GM12878 (cell line): Measurements from ENCODE around the gene CACNA1S. TPM values are rescaled to one million over a fixed set of nuclear protein-coding genes. Genes with fewer than 3 reads are reported as not detected.

Experiments
- ATAC-seq: fragments of 200-7000 bp; cut with Tn5 transposase; 3 replicates; pipeline ENCODE4 v1.9.1; 2020; ENCODE audit warnings: mild to moderate bottlenecking, moderate library complexity
- BruUV-seq: library from RNA; stranded (reverse); fragments of 400-500 nt; replicated peaks from 2 replicates; lab custom pipeline; 2021; lab: Mats Ljungman, UMichigan
- CTCF ChIA-PET: fragments of 300-600 bp; sonication (Branson Sonifier 250); formaldehyde crosslinking; extraction: SDS; loops from one replicate; lab custom pipeline; 2021; ENCODE audit warnings: inconsistent platforms; lab: Yijun Ruan, JAX
- POLR2A ChIA-PET: fragments of 350-600 bp; formaldehyde crosslinking; extraction: SDS; loops from one replicate; lab custom pipeline; 2021; ENCODE audit warnings: inconsistent platforms; lab: Charles Lee
- RAD21 ChIA-PET: fragments of 300-600 bp; sonication (Branson Sonifier 250); formaldehyde crosslinking; loops from one replicate; lab custom pipeline; 2023; ENCODE audit warnings: antibody characterized with exemption; ENCODE audit not compliant: unreplicated experiment; lab: Charles Lee
- SMC1A ChIA-PET: fragments of 300-600 bp; sonication (Branson Sonifier 250); formaldehyde crosslinking; loops from one replicate; lab custom pipeline; 2023; ENCODE audit not compliant: unreplicated experiment, uncharacterized antibody; lab: Charles Lee
- DNase-seq: peaks from one replicate; pipeline ENCODE4 v3.0.0-alpha.2; 2011; ENCODE audit warnings: low read depth, low spot score
- FAIRE-seq: peaks from 3 replicates; lab custom pipeline; 2011; peaks lifted over from hg19 to GRCh38; lab: Jason Lieb, UNC
- H2AFZ ChIP-seq: 2 replicates; pipeline ENCODE4 v1.6.0; 2011; ENCODE audit warnings: low read depth, low read length, control low read depth; ENCODE audit not compliant: control insufficient read depth
- H3K27ac ChIP-seq: 2 replicates; pipeline ENCODE4 v1.5.1; 2011; ENCODE audit warnings: control low read depth; ENCODE audit not compliant: control insufficient read depth, insufficient read depth
- H3K27me3 ChIP-seq, 2 experiments: replicated peaks in 1 of 2; 2 replicates each; pipeline versions ENCODE4 v1.6.0 to v1.6.1; 2011; ENCODE audit warnings: low read length in 1 of 2; ENCODE audit not compliant: control insufficient read depth in 2 of 2, insufficient read depth in 2 of 2
- H3K36me3 ChIP-seq, 2 experiments: 2 replicates each; pipeline ENCODE4 v1.5.1; 2011; ENCODE audit warnings: low read length in 1 of 2; ENCODE audit not compliant: control insufficient read depth in 2 of 2, insufficient read depth in 2 of 2
- H3K4me1 ChIP-seq: 2 replicates; pipeline ENCODE4 v1.6.1; 2011; ENCODE audit warnings: mild to moderate bottlenecking, low read length, moderate library complexity, mixed read lengths; ENCODE audit not compliant: control insufficient read depth, insufficient read depth
- H3K4me2 ChIP-seq: 2 replicates; pipeline ENCODE4 v1.6.0; 2011; ENCODE audit warnings: control low read depth; ENCODE audit not compliant: control insufficient read depth, insufficient read depth
- H3K4me3 ChIP-seq: fragments of 200-600 bp; sonication (generic); 2 replicates; pipeline ENCODE4 v1.5.1; 2016
- H3K79me2 ChIP-seq: 2 replicates; pipeline ENCODE4 v1.6.0; 2011; ENCODE audit warnings: low read length; ENCODE audit not compliant: control insufficient read depth, insufficient read depth
- H3K9ac ChIP-seq: 2 replicates; pipeline ENCODE4 v1.8.0; 2011; ENCODE audit warnings: low read length, control low read depth, mixed read lengths; ENCODE audit not compliant: control insufficient read depth, insufficient read depth
- H3K9me3 ChIP-seq: replicated peaks from 3 replicates; pipeline ENCODE4 v1.5.1; 2011; ENCODE audit warnings: mild to moderate bottlenecking, low read length; ENCODE audit not compliant: control insufficient read depth, insufficient read depth
- H4K20me1 ChIP-seq: 2 replicates; pipeline ENCODE4 v1.6.0; 2011; ENCODE audit not compliant: control insufficient read depth, insufficient read depth
- BHLHE40 ChIP-seq, 2 experiments: fragments of 450-650 bp in 1 of 2; IDR thresholded peaks; 2 replicates each; pipeline ENCODE4 v1.6.1; 2011 to 2017; ENCODE audit warnings: low read depth in 2 of 2, borderline replicate concordance in 1 of 2, improper control_type of control experiment in 1 of 2, low read length in 1 of 2, mild to moderate bottlenecking in 1 of 2
- CREM ChIP-seq: IDR thresholded peaks from 2 replicates; pipeline ENCODE4 v1.6.1; 2014; ENCODE audit warnings: antibody characterized with exemption, low read depth
- DPF2 ChIP-seq: fragments of 450-650 bp; IDR thresholded peaks from 2 replicates; pipeline ENCODE4 v1.6.1; 2017; ENCODE audit warnings: mild to moderate bottlenecking
- E4F1 ChIP-seq: fragments of 450-650 bp; IDR thresholded peaks from 2 replicates; pipeline ENCODE4 v1.6.1; 2018; ENCODE audit warnings: borderline replicate concordance, mild to moderate bottlenecking; ENCODE audit not compliant: partially characterized antibody
- FOXM1 ChIP-seq: IDR thresholded peaks from 2 replicates; pipeline ENCODE4 v1.6.1; 2012; ENCODE audit warnings: low read depth, mild to moderate bottlenecking, inconsistent platforms, low read length, moderate library complexity
- IRF4 ChIP-seq: IDR thresholded peaks from 2 replicates; pipeline ENCODE4 v1.6.1; 2011; ENCODE audit warnings: low read depth, low read length
- JUNB ChIP-seq: IDR thresholded peaks from 2 replicates; pipeline ENCODE4 v1.6.1; 2016; ENCODE audit warnings: antibody characterized with exemption, mild to moderate bottlenecking
- KAT2A ChIP-seq: conservative IDR thresholded peaks from 2 replicates; pipeline ENCODE4 v1.6.1; 2011; ENCODE audit warnings: low read depth, low read length; ENCODE audit not compliant: control insufficient read depth
- NFYA ChIP-seq: IDR thresholded peaks from 2 replicates; pipeline ENCODE4 v1.6.1; 2011; ENCODE audit warnings: low read depth, mild to moderate bottlenecking, low read length, improper control_type of control experiment, borderline replicate concordance
- NR2C1 ChIP-seq: fragments of 450-650 bp; IDR thresholded peaks from 2 replicates; pipeline ENCODE4 v1.6.1; 2017; ENCODE audit warnings: antibody characterized with exemption, mild to moderate bottlenecking, moderate library complexity
- SIN3A ChIP-seq: IDR thresholded peaks from 2 replicates; pipeline ENCODE4 v1.6.1; 2012; ENCODE audit warnings: low read depth, low read length, improper control_type of control experiment
- SMC3 ChIP-seq: IDR thresholded peaks from 2 replicates; pipeline ENCODE4 v1.6.1; 2011; ENCODE audit warnings: low read length, improper control_type of control experiment, borderline replicate concordance
- SREBF1 ChIP-seq: IDR thresholded peaks from 2 replicates; pipeline ENCODE4 v1.6.1; 2012; ENCODE audit warnings: mild to moderate bottlenecking, low read length
- WGBS: methylation state at CpG from one replicate; pipeline ENCODE4 v1.1.6; 2016; ENCODE audit warnings: low lambda C conversion rate; ENCODE audit not compliant: insufficient replicate concordance, insufficient coverage; ENCODE audit errors: missing lambda C conversion rate; 5-methylcytosine and 5-hydroxymethylcytosine counted together
- in situ Hi-C: fragments of 300-500 bp; cut with MboI; formaldehyde crosslinking; loops from 9 replicates; pipeline ENCODE4 v1.14.3; 2018; ENCODE audit warnings: mixed read lengths
- intact Hi-C: fragments of 100-400 bp; cut with micrococcal nuclease; formaldehyde crosslinking; loops from one replicate; pipeline ENCODE4 v1.14.2; 2022; ENCODE audit not compliant: unreplicated experiment
- polyA plus RNA-seq, 11 experiments: library from polyadenylated mRNA; depleted of rRNA in 4 of 11; unstranded in 6 of 11; stranded (reverse) in 5 of 11; fragments of >200 nt; fragmentation: Nextera tagmentation in 4 of 11; fragmentation: Illumina TruSeq in 1 of 11; extraction: Ambion mirVana in 4 of 11; extraction: Trizol in 1 of 11; gene quantifications; 1 replicate in 1 of 11; 2 replicates in 10 of 11; pipeline versions ENCODE4 v1.2.1 to v1.2.3, GENCODE V29; 2011 to 2016; ENCODE audit warnings: inconsistent platforms in 2 of 11, missing spikeins in 2 of 11, low read depth in 1 of 11
- total RNA-seq, 4 experiments: library from RNA; depleted of rRNA in 3 of 4; stranded (reverse); fragments of >200 nt in 3 of 4; fragmentation: Illumina TruSeq in 1 of 4; extraction: Trizol in 1 of 4; gene quantifications; 2 replicates each; pipeline versions ENCODE4 v1.2.1 to v1.2.3, GENCODE V29; 2013 to 2021
- TF ChIP-seq, protein P1 (sequence below): fragments of 450-650 bp; IDR thresholded peaks from 2 replicates; pipeline ENCODE4 v1.6.1; 2016; ENCODE audit warnings: mild to moderate bottlenecking, moderate library complexity, borderline replicate concordance
- TF ChIP-seq, protein P2 (sequence below): fragments of 450-650 bp; IDR thresholded peaks from 2 replicates; pipeline ENCODE4 v1.6.1; 2016; ENCODE audit warnings: mild to moderate bottlenecking
- TF ChIP-seq, protein P3 (sequence below): IDR thresholded peaks from 2 replicates; pipeline ENCODE4 v1.6.1; 2011; ENCODE audit warnings: low read depth, low read length, improper control_type of control experiment, borderline replicate concordance

CACNA1S gene
- total and polyA plus RNA-seq, 10 of the 15 experiments (the other 5 are each of a cell fraction or from before 2014, with no cell fraction given), result under 0.01 to 0.04 (median 0.02) TPM; not detected in 6

DNA sequence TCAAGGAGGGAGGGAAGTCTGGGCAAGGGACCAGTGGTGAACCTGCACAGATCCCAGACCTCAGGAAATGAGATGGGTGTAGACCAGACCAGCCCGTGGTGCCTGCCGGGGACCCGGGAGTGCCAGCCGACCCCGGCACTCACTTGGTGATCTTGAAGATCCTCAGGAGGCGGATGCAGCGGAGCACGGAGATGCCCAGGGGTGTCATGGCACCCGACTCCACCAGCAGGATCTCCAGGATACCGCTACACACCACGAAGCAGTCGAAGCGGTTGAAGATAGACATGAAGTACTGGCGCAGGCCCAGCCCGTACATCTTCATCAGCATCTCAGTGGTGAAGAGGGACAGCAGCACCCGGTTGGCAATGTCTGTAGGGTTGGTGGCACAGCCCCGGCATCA lies 34.5 kb downstream of the CACNA1S start (continued):
- TF ChIP-seq, protein P1, sequence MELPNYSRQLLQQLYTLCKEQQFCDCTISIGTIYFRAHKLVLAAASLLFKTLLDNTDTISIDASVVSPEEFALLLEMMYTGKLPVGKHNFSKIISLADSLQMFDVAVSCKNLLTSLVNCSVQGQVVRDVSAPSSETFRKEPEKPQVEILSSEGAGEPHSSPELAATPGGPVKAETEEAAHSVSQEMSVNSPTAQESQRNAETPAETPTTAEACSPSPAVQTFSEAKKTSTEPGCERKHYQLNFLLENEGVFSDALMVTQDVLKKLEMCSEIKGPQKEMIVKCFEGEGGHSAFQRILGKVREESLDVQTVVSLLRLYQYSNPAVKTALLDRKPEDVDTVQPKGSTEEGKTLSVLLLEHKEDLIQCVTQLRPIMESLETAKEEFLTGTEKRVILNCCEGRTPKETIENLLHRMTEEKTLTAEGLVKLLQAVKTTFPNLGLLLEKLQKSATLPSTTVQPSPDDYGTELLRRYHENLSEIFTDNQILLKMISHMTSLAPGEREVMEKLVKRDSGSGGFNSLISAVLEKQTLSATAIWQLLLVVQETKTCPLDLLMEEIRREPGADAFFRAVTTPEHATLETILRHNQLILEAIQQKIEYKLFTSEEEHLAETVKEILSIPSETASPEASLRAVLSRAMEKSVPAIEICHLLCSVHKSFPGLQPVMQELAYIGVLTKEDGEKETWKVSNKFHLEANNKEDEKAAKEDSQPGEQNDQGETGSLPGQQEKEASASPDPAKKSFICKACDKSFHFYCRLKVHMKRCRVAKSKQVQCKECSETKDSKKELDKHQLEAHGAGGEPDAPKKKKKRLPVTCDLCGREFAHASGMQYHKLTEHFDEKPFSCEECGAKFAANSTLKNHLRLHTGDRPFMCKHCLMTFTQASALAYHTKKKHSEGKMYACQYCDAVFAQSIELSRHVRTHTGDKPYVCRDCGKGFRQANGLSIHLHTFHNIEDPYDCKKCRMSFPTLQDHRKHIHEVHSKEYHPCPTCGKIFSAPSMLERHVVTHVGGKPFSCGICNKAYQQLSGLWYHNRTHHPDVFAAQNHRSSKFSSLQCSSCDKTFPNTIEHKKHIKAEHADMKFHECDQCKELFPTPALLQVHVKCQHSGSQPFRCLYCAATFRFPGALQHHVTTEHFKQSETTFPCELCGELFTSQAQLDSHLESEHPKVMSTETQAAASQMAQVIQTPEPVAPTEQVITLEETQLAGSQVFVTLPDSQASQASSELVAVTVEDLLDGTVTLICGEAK, result no peak
- TF ChIP-seq JUNB (no peak), NR2C1 (no peak), IRF4 (no peak)

DNA sequence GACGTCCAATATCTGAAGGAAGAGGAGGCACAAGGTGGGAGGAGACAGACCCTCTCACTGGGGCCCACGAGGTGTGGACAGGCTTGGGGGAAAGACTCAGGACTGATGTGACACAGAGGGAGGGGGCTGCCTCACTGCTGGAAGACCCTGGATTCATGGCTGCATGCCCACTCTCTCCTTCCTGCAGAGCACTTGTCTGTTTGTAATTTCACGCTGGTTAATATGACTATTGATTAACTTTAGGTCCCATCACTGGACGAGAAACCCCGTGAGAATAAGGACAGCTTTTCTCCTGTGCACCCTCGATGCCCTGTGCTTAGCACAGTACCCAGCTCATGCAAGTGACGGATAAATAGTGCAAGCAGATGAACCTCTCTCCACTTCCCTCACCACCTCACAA lies 35.1 kb downstream of the CACNA1S start:
- no peak for FAIRE-seq
- ChIA-PET POLR2A (no interaction called here), CTCF (no interaction called here), SMC1A (interaction anchor here (0.7 kb wide), 1 partner anchor 104 kb away, joined by 3 read pairs; no protein-coding TSS in a partner anchor), RAD21 (no interaction called here)
- Histone ChIP-seq H3K79me2 (no peaks in the 10 kb centered on the region), H3K27ac (no peak overlapping the region), H3K4me1 (no peaks in the 10 kb centered on the region), H3K9me3 (no peaks in the 10 kb centered on the region), H2AFZ (no peak overlapping the region), H3K36me3 (no peaks in the 10 kb centered on the region), H3K9ac (no peak overlapping the region), H3K4me2 (no peak overlapping the region), H4K20me1 (no peaks in the 10 kb centered on the region), H3K27me3 (peaks cover 0 to 2% of the 10 kb centered on the region in 2 experiments; a peak in 2 of 4 replicates), H3K4me3 (no peak overlapping the region)
- no peak for ATAC-seq
- in situ Hi-C loops (no loop called here), intact Hi-C loops (no loop called here)
- no peak for DNase-seq
- BruUV-seq, result no TSS peak
- WGBS, result 25% methylated on average over 7 of the region's 7 CpGs
- no peak for TF ChIP-seq SREBF1
- no peak for TF ChIP-seq BHLHE40 (IDR thresholded peaks at IDR 0.05; ENCODE audit: borderline replicate concordance in 1 of 2, low read depth in 2 of 2, low read length in 1 of 2)
- no peak for TF ChIP-seq E4F1
- no peak for TF ChIP-seq CREM
- TF ChIP-seq SIN3A, result no peak
- no peak for TF ChIP-seq FOXM1
- TF ChIP-seq SMC3, result no peak
- TF ChIP-seq DPF2, result no peak
- TF ChIP-seq, protein P2, sequence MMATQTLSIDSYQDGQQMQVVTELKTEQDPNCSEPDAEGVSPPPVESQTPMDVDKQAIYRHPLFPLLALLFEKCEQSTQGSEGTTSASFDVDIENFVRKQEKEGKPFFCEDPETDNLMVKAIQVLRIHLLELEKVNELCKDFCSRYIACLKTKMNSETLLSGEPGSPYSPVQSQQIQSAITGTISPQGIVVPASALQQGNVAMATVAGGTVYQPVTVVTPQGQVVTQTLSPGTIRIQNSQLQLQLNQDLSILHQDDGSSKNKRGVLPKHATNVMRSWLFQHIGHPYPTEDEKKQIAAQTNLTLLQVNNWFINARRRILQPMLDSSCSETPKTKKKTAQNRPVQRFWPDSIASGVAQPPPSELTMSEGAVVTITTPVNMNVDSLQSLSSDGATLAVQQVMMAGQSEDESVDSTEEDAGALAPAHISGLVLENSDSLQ, result no peak
- no peak for TF ChIP-seq NFYA
- no peak for TF ChIP-seq KAT2A
- TF ChIP-seq, protein P3, sequence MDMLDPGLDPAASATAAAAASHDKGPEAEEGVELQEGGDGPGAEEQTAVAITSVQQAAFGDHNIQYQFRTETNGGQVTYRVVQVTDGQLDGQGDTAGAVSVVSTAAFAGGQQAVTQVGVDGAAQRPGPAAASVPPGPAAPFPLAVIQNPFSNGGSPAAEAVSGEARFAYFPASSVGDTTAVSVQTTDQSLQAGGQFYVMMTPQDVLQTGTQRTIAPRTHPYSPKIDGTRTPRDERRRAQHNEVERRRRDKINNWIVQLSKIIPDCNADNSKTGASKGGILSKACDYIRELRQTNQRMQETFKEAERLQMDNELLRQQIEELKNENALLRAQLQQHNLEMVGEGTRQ, result no peak
